GM23248 (cell line): Measurements from ENCODE around the gene LPIN3.

Experiments
- EZH2 ChIP-seq: fragments of 200-600 bp; sonication (generic); IDR thresholded peaks from 2 replicates; pipeline ENCODE4 v1.6.1; 2018; ENCODE audit warnings: antibody characterized with exemption, mild to moderate bottlenecking; ENCODE audit not compliant: insufficient read depth, poor library complexity, severe bottlenecking
- EZH2phosphoT487 ChIP-seq: fragments of 200-600 bp; sonication (generic); IDR thresholded peaks from 2 replicates; pipeline ENCODE4 v1.6.1; 2018; ENCODE audit warnings: antibody characterized with exemption, moderate library complexity, mild to moderate bottlenecking, low read depth; ENCODE audit not compliant: insufficient read depth

- no peak for TF ChIP-seq EZH2
- TF ChIP-seq EZH2phosphoT487, result no peak
Measured at GRCh38 chr20:41342474-41343464, 2.1 kb downstream of the LPIN3 start.
